ENCODE measurements around the gene IARS1.

DNA sequence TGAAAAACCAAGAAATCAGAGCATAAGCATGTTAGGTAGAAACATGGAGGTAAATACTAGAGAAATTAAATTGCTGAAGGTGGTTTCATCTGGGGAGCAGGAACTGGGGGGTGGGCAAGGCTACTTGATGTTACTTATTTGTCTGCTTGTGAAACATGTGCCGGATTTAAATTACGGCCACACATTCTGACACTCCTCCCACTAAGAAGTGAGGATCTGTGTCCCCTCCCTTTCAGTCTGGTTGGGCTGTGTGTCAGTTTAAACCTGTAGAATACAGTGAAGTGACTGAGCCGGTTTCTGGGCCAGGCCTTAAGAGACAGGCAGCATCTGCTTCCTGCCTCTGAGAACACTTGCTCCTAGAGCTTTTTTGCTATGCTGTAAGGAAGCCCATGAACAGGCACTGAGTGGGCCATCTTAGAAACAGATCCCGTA lies 2.3 kb upstream of the IARS1 start:
- no peak for TF ChIP-seq RAD21 (IDR thresholded peaks at IDR 0.05; ENCODE audit: low read length)
- TF ChIP-seq, protein P1, sequence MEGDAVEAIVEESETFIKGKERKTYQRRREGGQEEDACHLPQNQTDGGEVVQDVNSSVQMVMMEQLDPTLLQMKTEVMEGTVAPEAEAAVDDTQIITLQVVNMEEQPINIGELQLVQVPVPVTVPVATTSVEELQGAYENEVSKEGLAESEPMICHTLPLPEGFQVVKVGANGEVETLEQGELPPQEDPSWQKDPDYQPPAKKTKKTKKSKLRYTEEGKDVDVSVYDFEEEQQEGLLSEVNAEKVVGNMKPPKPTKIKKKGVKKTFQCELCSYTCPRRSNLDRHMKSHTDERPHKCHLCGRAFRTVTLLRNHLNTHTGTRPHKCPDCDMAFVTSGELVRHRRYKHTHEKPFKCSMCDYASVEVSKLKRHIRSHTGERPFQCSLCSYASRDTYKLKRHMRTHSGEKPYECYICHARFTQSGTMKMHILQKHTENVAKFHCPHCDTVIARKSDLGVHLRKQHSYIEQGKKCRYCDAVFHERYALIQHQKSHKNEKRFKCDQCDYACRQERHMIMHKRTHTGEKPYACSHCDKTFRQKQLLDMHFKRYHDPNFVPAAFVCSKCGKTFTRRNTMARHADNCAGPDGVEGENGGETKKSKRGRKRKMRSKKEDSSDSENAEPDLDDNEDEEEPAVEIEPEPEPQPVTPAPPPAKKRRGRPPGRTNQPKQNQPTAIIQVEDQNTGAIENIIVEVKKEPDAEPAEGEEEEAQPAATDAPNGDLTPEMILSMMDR (conservative IDR thresholded peaks at IDR 0.05; ENCODE audit: low read depth, low read length): no peak
- TF ChIP-seq RFX5 (IDR thresholded peaks at IDR 0.05; ENCODE audit: low read depth, low read length): no peak
- TF ChIP-seq CEBPB (IDR thresholded peaks at IDR 0.05; ENCODE audit: low read depth, low read length): no peak
- TF ChIP-seq NFE2L2 (IDR thresholded peaks at IDR 0.05; ENCODE audit: low read depth, low read length): no peak
- TF ChIP-seq POLR2A (IDR thresholded peaks at IDR 0.05; ENCODE audit: low read depth, low read length): no peak
- TF ChIP-seq BHLHE40 (IDR thresholded peaks at IDR 0.05; ENCODE audit: low read depth, low read length): no peak
- no peak for TF ChIP-seq MXI1 (IDR thresholded peaks at IDR 0.05; ENCODE audit: borderline replicate concordance, low read depth, low read length)
- TF ChIP-seq, protein P2, sequence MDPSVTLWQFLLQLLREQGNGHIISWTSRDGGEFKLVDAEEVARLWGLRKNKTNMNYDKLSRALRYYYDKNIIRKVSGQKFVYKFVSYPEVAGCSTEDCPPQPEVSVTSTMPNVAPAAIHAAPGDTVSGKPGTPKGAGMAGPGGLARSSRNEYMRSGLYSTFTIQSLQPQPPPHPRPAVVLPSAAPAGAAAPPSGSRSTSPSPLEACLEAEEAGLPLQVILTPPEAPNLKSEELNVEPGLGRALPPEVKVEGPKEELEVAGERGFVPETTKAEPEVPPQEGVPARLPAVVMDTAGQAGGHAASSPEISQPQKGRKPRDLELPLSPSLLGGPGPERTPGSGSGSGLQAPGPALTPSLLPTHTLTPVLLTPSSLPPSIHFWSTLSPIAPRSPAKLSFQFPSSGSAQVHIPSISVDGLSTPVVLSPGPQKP (IDR thresholded peaks at IDR 0.05; ENCODE audit: borderline replicate concordance, low read depth, low read length): no peak
